ENCODE results near the gene SPTSSB. TPM values are rescaled to one million over a fixed set of nuclear protein-coding genes. Genes with fewer than 3 reads are reported as not detected.

SPTSSB gene
- total and polyA plus RNA-seq, 2 donors (not counting 1 experiment from before 2014, with no cell fraction given) = not detected

DNA sequence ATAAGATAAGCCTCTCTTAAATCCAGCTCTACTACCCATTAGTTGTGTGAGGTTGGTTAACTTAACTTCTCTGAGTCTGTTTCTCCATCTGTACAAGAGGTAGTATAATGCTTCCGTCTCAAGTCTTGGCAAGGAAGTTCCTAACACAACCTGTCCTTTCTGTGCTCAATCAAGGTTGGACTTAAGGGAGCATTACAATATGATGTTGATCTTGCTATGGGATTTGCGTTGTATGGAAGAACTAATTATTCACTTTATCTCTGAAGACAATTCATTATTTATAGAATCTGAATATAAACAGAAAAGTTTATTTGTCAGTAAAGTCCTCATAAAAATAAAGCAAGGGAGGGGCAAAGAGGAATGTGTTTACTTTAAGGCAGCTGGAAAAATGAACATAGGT lies 18.9 kb upstream of the SPTSSB start:
- Mint-ChIP-seq H3K4me1 (no peaks in the 10 kb centered on the region), H3K4me3 (no peak overlapping the region), H3K27me3 (peaks cover 17% of the 10 kb centered on the region), H3K9me3 (ENCODE audit: insufficient read depth) (no peaks in the 10 kb centered on the region), H3K27ac (no peak overlapping the region)
- CTCF ChIA-PET = no interaction called here
- POLR2A ChIA-PET = no interaction called here
- Histone ChIP-seq H3K27ac (ENCODE audit: low read length in 2 of 2) (no peak overlapping the region), H3K9me3 (ENCODE audit: control extremely low read depth in 1 of 3, control insufficient read depth in 2 of 3, insufficient read depth in 1 of 3, low read length in 2 of 3) (no peaks in the 10 kb centered on the region), H3K27me3 (replicated peaks in 1 of 4; ENCODE audit: control extremely low read depth in 1 of 4, control insufficient read depth in 3 of 4, insufficient read depth in 4 of 4, low read length in 3 of 4) (peaks cover 0 to 11% (median 0%) of the 10 kb centered on the region in 4 experiments), H3K4me3 (ENCODE audit: control extremely low read depth in 1 of 5, extremely low read depth in 1 of 5, insufficient read depth in 1 of 5, low read depth in 2 of 5, low read length in 4 of 5) (no peak overlapping the region), H3K9ac (ENCODE audit: low read length) (no peak overlapping the region), H3K36me3 (replicated peaks in 1 of 2; ENCODE audit: control extremely low read depth in 1 of 2, control insufficient read depth in 1 of 2, extremely low read depth in 1 of 2, insufficient read depth in 2 of 2, low read length in 1 of 2) (no peaks in the 10 kb centered on the region), H3K4me2 (replicated peaks; ENCODE audit: low read depth, low read length, poor library complexity, severe bottlenecking) (no peak overlapping the region), H4K20me1 (ENCODE audit: control insufficient read depth, insufficient read depth, low read length, poor library complexity, severe bottlenecking) (no peaks in the 10 kb centered on the region), H3K79me2 (ENCODE audit: control insufficient read depth, insufficient read depth, low read length) (no peaks in the 10 kb centered on the region), H2AFZ (ENCODE audit: insufficient read depth, low read depth, low read length, poor library complexity, severe bottlenecking) (no peak overlapping the region), H3K4me1 (ENCODE audit: control insufficient read depth in 2 of 2, insufficient read depth in 2 of 2, low read length in 2 of 2) (no peaks in the 10 kb centered on the region)
- intact Hi-C loops (cut with micrococcal nuclease) = no loop called here
- WGBS (ENCODE audit: insufficient coverage) = no CpG with 5 or more reads among the region's 2 CpGs
- no peak for DNase-seq
- no peak for ATAC-seq (ENCODE audit: low read depth)
- TF ChIP-seq, protein P1, sequence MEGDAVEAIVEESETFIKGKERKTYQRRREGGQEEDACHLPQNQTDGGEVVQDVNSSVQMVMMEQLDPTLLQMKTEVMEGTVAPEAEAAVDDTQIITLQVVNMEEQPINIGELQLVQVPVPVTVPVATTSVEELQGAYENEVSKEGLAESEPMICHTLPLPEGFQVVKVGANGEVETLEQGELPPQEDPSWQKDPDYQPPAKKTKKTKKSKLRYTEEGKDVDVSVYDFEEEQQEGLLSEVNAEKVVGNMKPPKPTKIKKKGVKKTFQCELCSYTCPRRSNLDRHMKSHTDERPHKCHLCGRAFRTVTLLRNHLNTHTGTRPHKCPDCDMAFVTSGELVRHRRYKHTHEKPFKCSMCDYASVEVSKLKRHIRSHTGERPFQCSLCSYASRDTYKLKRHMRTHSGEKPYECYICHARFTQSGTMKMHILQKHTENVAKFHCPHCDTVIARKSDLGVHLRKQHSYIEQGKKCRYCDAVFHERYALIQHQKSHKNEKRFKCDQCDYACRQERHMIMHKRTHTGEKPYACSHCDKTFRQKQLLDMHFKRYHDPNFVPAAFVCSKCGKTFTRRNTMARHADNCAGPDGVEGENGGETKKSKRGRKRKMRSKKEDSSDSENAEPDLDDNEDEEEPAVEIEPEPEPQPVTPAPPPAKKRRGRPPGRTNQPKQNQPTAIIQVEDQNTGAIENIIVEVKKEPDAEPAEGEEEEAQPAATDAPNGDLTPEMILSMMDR (IDR thresholded peaks at IDR 0.05) = no peak
- no peak for TF ChIP-seq EZH2 (IDR thresholded peaks at IDR 0.05; ENCODE audit: borderline replicate concordance, insufficient read depth, low read depth, low read length, poor library complexity, severe bottlenecking)

DNA sequence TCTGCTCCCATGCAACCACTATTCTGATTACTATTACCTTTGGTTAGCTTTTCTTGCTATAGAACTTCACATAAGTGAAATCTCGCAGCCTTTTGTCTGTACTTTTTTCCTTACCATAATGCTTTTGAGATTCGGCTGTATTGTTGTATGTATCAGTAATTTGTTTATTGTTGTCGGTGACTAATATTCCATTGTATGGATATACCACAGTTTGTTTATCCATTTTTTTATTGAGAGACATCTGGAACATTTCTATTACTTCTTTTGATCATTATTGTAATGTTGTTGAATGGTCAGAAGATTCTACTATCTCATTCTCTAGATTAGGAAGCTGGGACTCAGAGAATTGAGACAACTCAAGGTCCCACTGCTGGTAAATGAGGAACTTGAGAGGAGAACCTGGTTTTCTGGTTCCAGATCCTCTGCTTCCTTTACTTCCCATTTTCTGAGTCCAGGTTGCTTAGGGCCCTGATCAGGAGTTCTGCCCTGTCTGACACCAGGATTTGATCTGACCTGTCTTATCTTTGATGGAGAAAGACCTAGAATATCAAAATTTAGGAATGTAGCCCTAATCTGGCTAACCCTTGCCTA lies 18.2 kb upstream of the SPTSSB start:
- no CpG with 5 or more reads among the region's 3 CpGs for WGBS (ENCODE audit: insufficient coverage)
- no peak for DNase-seq
- no peaks in the 10 kb centered on the region for H3K4me1 Mint-ChIP-seq
- H3K27ac Mint-ChIP-seq = no peak overlapping the region
- ChIA-PET CTCF (no interaction called here), POLR2A (no interaction called here)
- H2AFZ ChIP-seq (ENCODE audit: insufficient read depth, low read depth, low read length, poor library complexity, severe bottlenecking) = no peak overlapping the region
- intact Hi-C loops (cut with micrococcal nuclease) = no loop called here
- H3K9me3 Mint-ChIP-seq (ENCODE audit: insufficient read depth) = no peaks in the 10 kb centered on the region
- no peaks in the 10 kb centered on the region for H3K36me3 ChIP-seq (replicated peaks in 1 of 2; ENCODE audit: control extremely low read depth in 1 of 2, control insufficient read depth in 1 of 2, extremely low read depth in 1 of 2, insufficient read depth in 2 of 2, low read length in 1 of 2)
- H3K27ac ChIP-seq (ENCODE audit: low read length in 2 of 2) = no peak overlapping the region
- no peak overlapping the region for H3K4me2 ChIP-seq (replicated peaks; ENCODE audit: low read depth, low read length, poor library complexity, severe bottlenecking)
- peaks cover 0 to 11% (median 0%) of the 10 kb centered on the region in 4 experiments for H3K27me3 ChIP-seq (replicated peaks in 1 of 4; ENCODE audit: control extremely low read depth in 1 of 4, control insufficient read depth in 3 of 4, insufficient read depth in 4 of 4, low read length in 3 of 4)
- no peaks in the 10 kb centered on the region for H3K79me2 ChIP-seq (ENCODE audit: control insufficient read depth, insufficient read depth, low read length)
- H3K4me3 Mint-ChIP-seq = no peak overlapping the region
- TF ChIP-seq EZH2 (IDR thresholded peaks at IDR 0.05; ENCODE audit: borderline replicate concordance, insufficient read depth, low read depth, low read length, poor library complexity, severe bottlenecking) = no peak
- TF ChIP-seq, protein P1 (IDR thresholded peaks at IDR 0.05) = no peak
- no peaks in the 10 kb centered on the region for H3K9me3 ChIP-seq (ENCODE audit: control extremely low read depth in 1 of 3, control insufficient read depth in 2 of 3, insufficient read depth in 1 of 3, low read length in 2 of 3)
- peaks cover 15% of the 10 kb centered on the region for H3K27me3 Mint-ChIP-seq
- no peak overlapping the region for H3K9ac ChIP-seq (ENCODE audit: low read length)
- ATAC-seq (ENCODE audit: low read depth) = no peak
- H4K20me1 ChIP-seq (ENCODE audit: control insufficient read depth, insufficient read depth, low read length, poor library complexity, severe bottlenecking) = no peaks in the 10 kb centered on the region
- H3K4me3 ChIP-seq (ENCODE audit: control extremely low read depth in 1 of 5, extremely low read depth in 1 of 5, insufficient read depth in 1 of 5, low read depth in 2 of 5, low read length in 4 of 5) = no peak overlapping the region
- no peaks in the 10 kb centered on the region for H3K4me1 ChIP-seq (ENCODE audit: control insufficient read depth in 2 of 2, insufficient read depth in 2 of 2, low read length in 2 of 2)
